ENCODE results near the gene MT1HL1.

The MT1HL1 gene

DNA sequence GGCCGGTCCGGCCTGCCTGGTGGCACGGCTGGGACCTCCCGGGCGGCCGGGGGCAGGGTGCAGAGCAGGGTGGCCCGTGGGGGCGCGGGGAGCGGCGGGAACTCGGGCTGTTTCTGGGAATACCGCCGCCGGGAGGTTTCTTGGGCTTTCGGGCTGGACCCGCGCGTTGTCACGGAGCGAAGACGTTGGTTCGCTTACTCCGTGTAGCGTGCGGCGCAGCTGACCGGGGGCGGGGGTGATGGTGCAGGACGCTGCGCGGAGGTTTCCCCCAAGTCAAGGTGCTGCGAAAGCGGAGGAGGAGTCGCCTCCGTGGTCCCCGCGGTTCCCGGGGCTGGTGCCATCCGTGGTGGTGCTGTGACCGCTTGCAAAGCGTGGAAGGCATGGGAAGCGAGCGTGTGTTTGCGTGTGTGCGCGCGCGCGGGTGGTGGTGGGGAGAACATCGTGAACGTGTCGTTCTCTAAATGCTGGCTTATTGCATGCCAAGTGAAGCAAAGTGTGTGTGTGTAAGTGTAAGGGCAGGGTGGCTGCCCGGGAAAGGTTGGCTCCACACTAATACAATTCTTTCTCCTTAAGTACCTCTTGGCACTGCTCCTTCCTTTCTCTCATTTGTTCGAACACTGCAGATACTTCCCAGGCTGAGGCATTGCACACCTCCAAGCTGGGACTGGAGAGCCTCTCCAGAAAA, 38.8 kb upstream of the MT1HL1 start:
- no peaks in the 10 kb centered on the region for H3K9me2 ChIP-seq (ENCODE audit: low read depth, low read length)
- no peaks in the 10 kb centered on the region for H3K9me3 ChIP-seq (ENCODE audit: low read length)
- H3K4me1 ChIP-seq (ENCODE audit: insufficient read depth, low read length, severe bottlenecking), result no peaks in the 10 kb centered on the region
- no peaks in the 10 kb centered on the region for H3F3A ChIP-seq (ENCODE audit: insufficient read depth, low read length)
- no peak overlapping the region for H3K9ac ChIP-seq (ENCODE audit: low read length)
- no peaks in the 10 kb centered on the region for H3K27me3 ChIP-seq (ENCODE audit: insufficient read depth, low read length)
- H4K20me1 ChIP-seq (ENCODE audit: insufficient read depth, low read length), result no peaks in the 10 kb centered on the region
- no peaks in the 10 kb centered on the region for H3K36me3 ChIP-seq (ENCODE audit: insufficient read depth, low read length)
- no peak overlapping the region for H3K27ac ChIP-seq (ENCODE audit: low read depth, low read length, poor library complexity, severe bottlenecking)
- TF ChIP-seq, protein P1, sequence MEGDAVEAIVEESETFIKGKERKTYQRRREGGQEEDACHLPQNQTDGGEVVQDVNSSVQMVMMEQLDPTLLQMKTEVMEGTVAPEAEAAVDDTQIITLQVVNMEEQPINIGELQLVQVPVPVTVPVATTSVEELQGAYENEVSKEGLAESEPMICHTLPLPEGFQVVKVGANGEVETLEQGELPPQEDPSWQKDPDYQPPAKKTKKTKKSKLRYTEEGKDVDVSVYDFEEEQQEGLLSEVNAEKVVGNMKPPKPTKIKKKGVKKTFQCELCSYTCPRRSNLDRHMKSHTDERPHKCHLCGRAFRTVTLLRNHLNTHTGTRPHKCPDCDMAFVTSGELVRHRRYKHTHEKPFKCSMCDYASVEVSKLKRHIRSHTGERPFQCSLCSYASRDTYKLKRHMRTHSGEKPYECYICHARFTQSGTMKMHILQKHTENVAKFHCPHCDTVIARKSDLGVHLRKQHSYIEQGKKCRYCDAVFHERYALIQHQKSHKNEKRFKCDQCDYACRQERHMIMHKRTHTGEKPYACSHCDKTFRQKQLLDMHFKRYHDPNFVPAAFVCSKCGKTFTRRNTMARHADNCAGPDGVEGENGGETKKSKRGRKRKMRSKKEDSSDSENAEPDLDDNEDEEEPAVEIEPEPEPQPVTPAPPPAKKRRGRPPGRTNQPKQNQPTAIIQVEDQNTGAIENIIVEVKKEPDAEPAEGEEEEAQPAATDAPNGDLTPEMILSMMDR (IDR thresholded peaks at IDR 0.05; ENCODE audit: low read length), result no peak
- no peak for TF ChIP-seq EZH2 (IDR thresholded peaks at IDR 0.05; ENCODE audit: borderline replicate concordance, low read length)
- H2AFZ ChIP-seq (ENCODE audit: low read length), result no peak overlapping the region
- H3K79me2 ChIP-seq (ENCODE audit: insufficient read depth, low read length), result no peaks in the 10 kb centered on the region
- H3K4me2 ChIP-seq (ENCODE audit: low read length), result no peak overlapping the region
- H3K4me3 ChIP-seq (ENCODE audit: low read depth, low read length, poor library complexity, severe bottlenecking), result no peak overlapping the region

DNA sequence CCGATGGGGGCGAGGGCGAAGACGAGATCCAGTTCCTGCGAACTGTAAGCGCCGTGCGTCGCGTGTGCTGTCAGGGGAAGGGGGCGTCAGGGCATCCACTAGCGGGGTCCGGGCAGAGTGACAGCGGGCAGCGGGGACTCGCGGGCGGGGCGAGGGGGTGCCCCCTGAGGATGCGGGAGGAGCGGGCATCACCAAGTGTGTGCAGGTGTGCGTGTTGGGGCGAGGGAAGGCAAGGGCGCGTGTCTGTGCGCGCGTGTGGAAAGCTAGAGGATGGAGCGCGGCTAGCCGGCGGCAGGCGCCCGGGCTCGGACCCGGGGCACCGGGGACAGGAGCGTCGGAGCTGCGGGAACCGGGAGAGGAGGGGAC, 38.3 kb upstream of the MT1HL1 start:
- Histone ChIP-seq H4K20me1 (ENCODE audit: insufficient read depth, low read length) (no peaks in the 10 kb centered on the region), H3K4me3 (ENCODE audit: low read depth, low read length, poor library complexity, severe bottlenecking) (no peak overlapping the region), H2AFZ (ENCODE audit: low read length) (no peak overlapping the region), H3K4me2 (ENCODE audit: low read length) (no peak overlapping the region), H3K9me3 (ENCODE audit: low read length) (no peaks in the 10 kb centered on the region), H3K4me1 (ENCODE audit: insufficient read depth, low read length, severe bottlenecking) (no peaks in the 10 kb centered on the region), H3K27ac (ENCODE audit: low read depth, low read length, poor library complexity, severe bottlenecking) (no peak overlapping the region), H3K27me3 (ENCODE audit: insufficient read depth, low read length) (no peaks in the 10 kb centered on the region), H3F3A (ENCODE audit: insufficient read depth, low read length) (no peaks in the 10 kb centered on the region), H3K79me2 (ENCODE audit: insufficient read depth, low read length) (no peaks in the 10 kb centered on the region), H3K9ac (ENCODE audit: low read length) (no peak overlapping the region), H3K36me3 (ENCODE audit: insufficient read depth, low read length) (no peaks in the 10 kb centered on the region), H3K9me2 (ENCODE audit: low read depth, low read length) (no peaks in the 10 kb centered on the region)
- TF ChIP-seq EZH2 (IDR thresholded peaks at IDR 0.05; ENCODE audit: borderline replicate concordance, low read length), result no peak
- TF ChIP-seq, protein P1 (IDR thresholded peaks at IDR 0.05; ENCODE audit: low read length), result no peak

DNA sequence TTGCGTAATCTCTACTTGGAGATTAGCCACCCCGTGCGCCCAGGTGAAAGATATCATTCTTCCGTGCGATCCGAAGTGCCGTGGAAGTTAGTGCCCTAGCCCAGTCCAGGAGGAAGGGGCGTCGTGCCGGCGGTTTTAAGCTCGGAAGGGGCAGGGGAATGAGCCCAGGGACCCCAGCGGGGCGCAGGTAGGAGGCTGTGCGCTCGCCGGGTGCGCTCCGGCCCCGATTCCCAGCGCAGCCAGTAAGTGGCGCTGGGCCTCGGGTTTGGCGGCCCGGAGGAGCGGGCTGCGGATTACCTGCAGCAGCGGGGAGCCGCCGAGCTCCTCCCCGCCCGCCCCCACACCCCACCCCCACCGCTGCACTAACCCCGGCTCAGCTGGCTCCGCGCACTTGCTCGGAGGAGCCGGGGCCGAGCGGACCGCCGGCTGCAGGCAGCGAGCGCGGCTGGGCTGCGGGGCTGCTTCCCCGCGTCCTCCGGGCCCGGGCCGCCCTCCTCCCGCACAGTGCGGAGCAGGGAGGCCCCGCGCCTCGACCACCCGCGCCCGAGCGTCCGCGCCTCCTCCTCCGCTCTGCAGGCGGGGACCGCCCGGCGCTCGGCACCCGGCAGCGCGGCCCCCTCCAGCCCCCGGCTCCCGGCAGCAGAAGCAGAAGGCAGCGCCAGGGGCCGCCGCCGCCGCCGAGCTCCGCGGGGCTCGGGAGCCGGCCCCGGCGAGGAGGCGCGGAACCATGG, 37.7 kb upstream of the MT1HL1 start, which contains the start of gene RYR2:
Gene RYR2, plus strand, starts transcription at position 390 of the 731 bp plus-strand sequence. Its CDS starts 338 bp downstream, at position 728.
- Histone ChIP-seq H3K4me1 (ENCODE audit: insufficient read depth, low read length, severe bottlenecking) (no peaks in the 10 kb centered on the region), H3K9ac (ENCODE audit: low read length) (no peak within 1 kb of the TSS), H3K36me3 (ENCODE audit: insufficient read depth, low read length) (no peaks in the 10 kb centered on the region), H3K27ac (ENCODE audit: low read depth, low read length, poor library complexity, severe bottlenecking) (no peak within 1 kb of the TSS), H3K79me2 (ENCODE audit: insufficient read depth, low read length) (no peaks in the 10 kb centered on the region), H3F3A (ENCODE audit: insufficient read depth, low read length) (no peaks in the 10 kb centered on the region), H3K4me3 (ENCODE audit: low read depth, low read length, poor library complexity, severe bottlenecking) (no peak within 1 kb of the TSS), H3K27me3 (ENCODE audit: insufficient read depth, low read length) (no peaks in the 10 kb centered on the region), H3K9me2 (ENCODE audit: low read depth, low read length) (no peaks in the 10 kb centered on the region), H4K20me1 (ENCODE audit: insufficient read depth, low read length) (no peaks in the 10 kb centered on the region), H3K4me2 (ENCODE audit: low read length) (no peak within 1 kb of the TSS), H2AFZ (ENCODE audit: low read length) (no peak within 1 kb of the TSS), H3K9me3 (ENCODE audit: low read length) (no peaks in the 10 kb centered on the region)
- no peak for TF ChIP-seq EZH2 (IDR thresholded peaks at IDR 0.05; ENCODE audit: borderline replicate concordance, low read length)
- TF ChIP-seq, protein P1 (IDR thresholded peaks at IDR 0.05; ENCODE audit: low read length), result no peak
